HCT116 (cell line): Measurements from ENCODE around the gene SORCS2. TPM values are rescaled to one million over a fixed set of nuclear protein-coding genes. Genes with fewer than 3 reads are reported as not detected.

Source experiments
- ATAC-seq: fragments of 200-7000 bp; cut with Tn5 transposase; 2 replicates; pipeline ENCODE4 v1.9.1; 2020; ENCODE audit warnings: mild to moderate bottlenecking, moderate library complexity
- BruUV-seq: library from RNA; stranded (reverse); fragments of 400-500 nt; replicated peaks from 2 replicates; lab custom pipeline; 2021; lab: Mats Ljungman, UMichigan
- CTCF ChIA-PET: fragments of 300-600 bp; sonication (Branson Sonifier 250); formaldehyde crosslinking; loops from one replicate; lab custom pipeline; 2021; ENCODE audit warnings: antibody characterized with exemption; lab: Charles Lee
- POLR2A ChIA-PET: fragments of 300-600, 350-600 bp; sonication (Branson Sonifier 250); formaldehyde crosslinking; loops from one replicate; lab custom pipeline; 2021; ENCODE audit warnings: antibody characterized with exemption; lab: Charles Lee
- RAD21 ChIA-PET, 2 experiments: fragments of 300-600 bp; sonication (Branson Sonifier 250); formaldehyde crosslinking; loops; one replicate each; lab custom pipeline; 2023; ENCODE audit warnings: low total read pairs in 2 of 2; ENCODE audit not compliant: uncharacterized antibody in 2 of 2, unreplicated experiment in 2 of 2, low non-redundant PET in 1 of 2; lab: Charles Lee
- DNase-seq: peaks from one replicate; pipeline ENCODE4 v3.0.0-alpha.2; 2010; ENCODE audit warnings: low read depth, low spot score
- H2AFZ ChIP-seq: fragments of 200-600 bp; shearing (Covaris generic), sonication (generic); 2 replicates; pipeline ENCODE4 v1.6.1; 2017; ENCODE audit warnings: low read depth, mixed run types, mixed read lengths, antibody characterized with exemption, low read length; ENCODE audit not compliant: poor library complexity, severe bottlenecking
- H3K27ac ChIP-seq: 2 replicates; pipeline ENCODE4 v1.5.1; 2012; ENCODE audit warnings: low read depth, low read length
- H3K27me3 ChIP-seq: fragments of 200-600 bp; sonication (generic); 2 replicates; pipeline ENCODE4 v1.6.1; 2016; ENCODE audit warnings: mixed run types, low read length, mixed read lengths; ENCODE audit not compliant: insufficient read depth
- H3K36me3 ChIP-seq, 2 experiments: fragments of 200-500 bp in 1 of 2; fragments of 200-600 bp in 1 of 2; sonication (Bioruptor generic) in 1 of 2; sonication (generic) in 1 of 2; 2 replicates each; pipeline versions ENCODE4 v1.5.1 to v1.6.1; 2014 to 2016; ENCODE audit warnings: low read length in 2 of 2, inconsistent platforms in 1 of 2, mixed read lengths in 1 of 2, mixed run types in 1 of 2; ENCODE audit not compliant: insufficient read depth in 2 of 2, control insufficient read depth in 1 of 2
- H3K4me1 ChIP-seq, 2 experiments: fragments of 200-600 bp in 1 of 2; sonication (generic) in 1 of 2; 2 replicates each; pipeline versions ENCODE4 v1.5.1 to v1.6.1; 2012 to 2017; ENCODE audit warnings: low read length in 2 of 2, inconsistent platforms in 1 of 2, mild to moderate bottlenecking in 1 of 2, mixed read lengths in 1 of 2, mixed run types in 1 of 2, moderate library complexity in 1 of 2; ENCODE audit not compliant: insufficient read depth in 2 of 2, control insufficient read depth in 1 of 2
- H3K4me2 ChIP-seq: fragments of 200-600 bp; sonication (generic); 2 replicates; pipeline ENCODE4 v1.6.1; 2017; ENCODE audit warnings: mixed run types, low read length, mixed read lengths
- H3K4me3 ChIP-seq, 2 experiments: fragments of 200-600 bp in 1 of 2; sonication (generic) in 1 of 2; replicated peaks in 1 of 2; 2 replicates each; pipeline ENCODE4 v1.5.1; 2011 to 2016; ENCODE audit warnings: low read length in 2 of 2, control low read depth in 1 of 2, low read depth in 1 of 2, mild to moderate bottlenecking in 1 of 2, mixed read lengths in 1 of 2, mixed run types in 1 of 2
- H3K79me2 ChIP-seq: fragments of 200-600 bp; sonication (generic); 2 replicates; pipeline ENCODE4 v1.6.1; 2017; ENCODE audit warnings: mild to moderate bottlenecking, mixed run types, low read length, moderate library complexity, mixed read lengths; ENCODE audit not compliant: insufficient read depth
- H3K9ac ChIP-seq: fragments of 200-600 bp; sonication (generic); 2 replicates; pipeline ENCODE4 v1.6.1; 2016; ENCODE audit warnings: low read length, mixed read lengths
- H3K9me2 ChIP-seq: fragments of 200-600 bp; sonication (generic), shearing (Covaris generic); 2 replicates; pipeline ENCODE4 v1.6.1; 2017; ENCODE audit warnings: mixed run types, mild to moderate bottlenecking, moderate library complexity; ENCODE audit not compliant: insufficient read depth
- H3K9me3 ChIP-seq, 2 experiments: fragments of 200-500 bp in 1 of 2; fragments of 200-600 bp in 1 of 2; sonication (Bioruptor generic) in 1 of 2; sonication (generic) in 1 of 2; 2 replicates each; pipeline ENCODE4 v1.6.1; 2014 to 2017; ENCODE audit warnings: low read length in 2 of 2, mixed read lengths in 2 of 2, inconsistent platforms in 1 of 2, low read depth in 1 of 2, mild to moderate bottlenecking in 1 of 2, mixed run types in 1 of 2, moderate library complexity in 1 of 2; ENCODE audit not compliant: control insufficient read depth in 1 of 2, insufficient read depth in 1 of 2
- H4K20me1 ChIP-seq: fragments of 200-600 bp; sonication (generic), shearing (Covaris generic); 2 replicates; pipeline ENCODE4 v1.6.1; 2017; ENCODE audit warnings: mixed run types, mild to moderate bottlenecking, moderate library complexity; ENCODE audit not compliant: insufficient read depth
- CBX3 ChIP-seq: IDR thresholded peaks from 2 replicates; pipeline ENCODE4 v1.6.1; 2012; ENCODE audit warnings: low read depth
- CEBPB ChIP-seq: IDR thresholded peaks from 2 replicates; pipeline ENCODE4 v1.6.1; 2012; ENCODE audit warnings: low read depth
- EGR1 ChIP-seq: IDR thresholded peaks from 2 replicates; pipeline ENCODE4 v1.6.1; 2012; ENCODE audit warnings: low read depth
- ELF1 ChIP-seq: IDR thresholded peaks from 2 replicates; pipeline ENCODE4 v1.6.1; 2012; ENCODE audit warnings: low read depth, borderline replicate concordance
- EZH2 ChIP-seq: fragments of 200-600 bp; sonication (generic); IDR thresholded peaks from 2 replicates; pipeline ENCODE4 v1.6.1; 2017; ENCODE audit warnings: antibody characterized with exemption, mixed run types
- EZH2phosphoT487 ChIP-seq: fragments of 200-600 bp; IDR thresholded peaks from 2 replicates; pipeline ENCODE4 v1.6.1; 2018; ENCODE audit warnings: antibody characterized with exemption, borderline replicate concordance
- FOSL1 ChIP-seq: IDR thresholded peaks from 2 replicates; pipeline ENCODE4 v1.6.1; 2012; ENCODE audit warnings: low read depth
- POLR2A ChIP-seq: IDR thresholded peaks from 2 replicates; pipeline ENCODE4 v1.7.0; 2011; ENCODE audit warnings: borderline replicate concordance; ENCODE audit not compliant: insufficient read depth, insufficient read length; ENCODE audit errors: extremely low read depth
- POLR2AphosphoS5 ChIP-seq: IDR thresholded peaks from 2 replicates; pipeline ENCODE4 v1.6.1; 2011; ENCODE audit warnings: mild to moderate bottlenecking, low read depth, low read length, moderate library complexity
- RAD21 ChIP-seq: IDR thresholded peaks from 2 replicates; pipeline ENCODE4 v1.6.1; 2012; ENCODE audit warnings: low read depth, mild to moderate bottlenecking
- SIN3A ChIP-seq: IDR thresholded peaks from 2 replicates; pipeline ENCODE4 v1.6.1; 2012; ENCODE audit warnings: low read depth
- SP1 ChIP-seq: IDR thresholded peaks from 2 replicates; pipeline ENCODE4 v1.6.1; 2012; ENCODE audit warnings: low read depth
- SRF ChIP-seq: IDR thresholded peaks from 2 replicates; pipeline ENCODE4 v1.6.1; 2012; ENCODE audit warnings: low read depth
- TCF7L2 ChIP-seq: IDR thresholded peaks from 2 replicates; pipeline ENCODE4 v1.7.0; 2011; ENCODE audit warnings: borderline replicate concordance, inconsistent platforms; ENCODE audit not compliant: insufficient read depth, insufficient read length; ENCODE audit errors: extremely low read depth
- YY1 ChIP-seq: IDR thresholded peaks from 2 replicates; pipeline ENCODE4 v1.6.1; 2011; ENCODE audit warnings: low read length, low read depth, moderate library complexity, mild to moderate bottlenecking; ENCODE audit not compliant: insufficient replicate concordance; ENCODE audit errors: extremely low read depth
- ZFX ChIP-seq: fragments of 450-650 bp; IDR thresholded peaks from 2 replicates; pipeline ENCODE4 v1.6.1; 2017
- intact Hi-C: fragments of 100-400 bp; cut with micrococcal nuclease; formaldehyde crosslinking; loops from 2 replicates; pipeline ENCODE4 v1.10.0; 2022
- total RNA-seq: library from RNA; stranded (reverse); gene quantifications from one replicate; pipeline ENCODE4 v1.2.1, GENCODE V29; 2021; ENCODE audit not compliant: unreplicated experiment
- TF ChIP-seq, protein P1 (sequence below): IDR thresholded peaks from 2 replicates; pipeline ENCODE4 v1.6.1; 2012
- TF ChIP-seq, protein P2 (sequence below): IDR thresholded peaks from 2 replicates; pipeline ENCODE4 v1.6.1; 2012
- TF ChIP-seq, protein P3 (sequence below), 3 experiments: fragments of 200-600 bp in 1 of 3; sonication (generic) in 1 of 3; IDR thresholded peaks in 2 of 3; conservative IDR thresholded peaks in 1 of 3; 2 replicates each; pipeline ENCODE4 v1.5.1; 2012 to 2017; ENCODE audit warnings: low read depth in 2 of 3, low read length in 2 of 3, antibody characterized with exemption in 1 of 3, borderline replicate concordance in 1 of 3, control low read depth in 1 of 3, mild to moderate bottlenecking in 1 of 3, mixed read lengths in 1 of 3, mixed run types in 1 of 3, moderate library complexity in 1 of 3; ENCODE audit not compliant: insufficient read depth in 1 of 3
- TF ChIP-seq, protein P4 (sequence below): IDR thresholded peaks from 2 replicates; pipeline ENCODE4 v1.6.1; 2011; ENCODE audit warnings: mild to moderate bottlenecking, low read length, moderate library complexity; ENCODE audit not compliant: insufficient replicate concordance; ENCODE audit errors: extremely low read depth

Gene SORCS2
- total RNA-seq, 1 experiment from 2014 or later = 0.37 TPM

DNA sequence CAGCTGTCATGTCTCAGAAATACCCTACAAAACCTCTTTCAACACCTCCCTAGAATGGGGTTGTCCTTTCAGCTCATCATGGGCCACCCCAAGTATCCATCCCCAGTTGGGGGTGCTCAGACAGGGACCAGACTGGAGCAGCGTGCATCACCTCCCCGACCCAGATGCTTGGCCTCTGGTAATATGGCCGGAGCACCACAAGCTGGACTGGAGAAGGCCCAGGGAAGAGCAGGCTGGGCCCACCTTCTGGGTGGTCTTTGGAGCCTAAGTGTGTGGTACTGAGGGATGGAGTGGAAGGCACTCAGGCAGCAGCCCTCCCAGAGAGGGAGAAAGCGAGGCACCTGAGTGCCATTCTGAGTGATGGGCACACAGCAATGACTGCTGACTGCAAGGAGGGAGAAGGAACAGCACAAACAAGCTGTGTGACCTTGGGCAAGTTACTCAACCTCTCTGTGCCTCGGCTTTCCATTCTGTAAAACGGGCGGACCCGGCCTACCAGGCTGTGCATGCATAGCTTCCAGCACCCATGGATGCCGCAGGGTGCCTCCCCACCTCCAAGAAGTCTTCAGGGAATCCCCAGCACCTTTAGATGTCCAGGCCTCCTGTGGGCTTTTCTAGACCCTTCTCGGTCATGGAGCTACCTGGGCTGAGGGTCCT lies 519.1 kb downstream of the SORCS2 start:
- no peak overlapping the region for H2AFZ ChIP-seq
- TF ChIP-seq RAD21 (no peak), FOSL1 (no peak), SIN3A (no peak), EZH2phosphoT487 (no peak), ELF1 (no peak), ZFX (no peak), EGR1 (no peak), EZH2 (no peak), YY1 (no peak), CBX3 (no peak), SRF (no peak), SP1 (no peak), POLR2A (no peak), POLR2AphosphoS5 (no peak), CEBPB (no peak), TCF7L2 (no peak)
- TF ChIP-seq, protein P1, sequence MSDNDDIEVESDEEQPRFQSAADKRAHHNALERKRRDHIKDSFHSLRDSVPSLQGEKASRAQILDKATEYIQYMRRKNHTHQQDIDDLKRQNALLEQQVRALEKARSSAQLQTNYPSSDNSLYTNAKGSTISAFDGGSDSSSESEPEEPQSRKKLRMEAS = no peak
- TF ChIP-seq, protein P2, sequence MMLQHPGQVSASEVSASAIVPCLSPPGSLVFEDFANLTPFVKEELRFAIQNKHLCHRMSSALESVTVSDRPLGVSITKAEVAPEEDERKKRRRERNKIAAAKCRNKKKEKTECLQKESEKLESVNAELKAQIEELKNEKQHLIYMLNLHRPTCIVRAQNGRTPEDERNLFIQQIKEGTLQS = no peak
- TF ChIP-seq, protein P3, sequence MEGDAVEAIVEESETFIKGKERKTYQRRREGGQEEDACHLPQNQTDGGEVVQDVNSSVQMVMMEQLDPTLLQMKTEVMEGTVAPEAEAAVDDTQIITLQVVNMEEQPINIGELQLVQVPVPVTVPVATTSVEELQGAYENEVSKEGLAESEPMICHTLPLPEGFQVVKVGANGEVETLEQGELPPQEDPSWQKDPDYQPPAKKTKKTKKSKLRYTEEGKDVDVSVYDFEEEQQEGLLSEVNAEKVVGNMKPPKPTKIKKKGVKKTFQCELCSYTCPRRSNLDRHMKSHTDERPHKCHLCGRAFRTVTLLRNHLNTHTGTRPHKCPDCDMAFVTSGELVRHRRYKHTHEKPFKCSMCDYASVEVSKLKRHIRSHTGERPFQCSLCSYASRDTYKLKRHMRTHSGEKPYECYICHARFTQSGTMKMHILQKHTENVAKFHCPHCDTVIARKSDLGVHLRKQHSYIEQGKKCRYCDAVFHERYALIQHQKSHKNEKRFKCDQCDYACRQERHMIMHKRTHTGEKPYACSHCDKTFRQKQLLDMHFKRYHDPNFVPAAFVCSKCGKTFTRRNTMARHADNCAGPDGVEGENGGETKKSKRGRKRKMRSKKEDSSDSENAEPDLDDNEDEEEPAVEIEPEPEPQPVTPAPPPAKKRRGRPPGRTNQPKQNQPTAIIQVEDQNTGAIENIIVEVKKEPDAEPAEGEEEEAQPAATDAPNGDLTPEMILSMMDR (IDR thresholded peaks at IDR 0.05 in 2 of 3, conservative IDR thresholded peaks at IDR 0.05 in 1 of 3; ENCODE audit: borderline replicate concordance in 1 of 3, insufficient read depth in 1 of 3, low read depth in 2 of 3, low read length in 2 of 3) = no peak
- TF ChIP-seq, protein P4, sequence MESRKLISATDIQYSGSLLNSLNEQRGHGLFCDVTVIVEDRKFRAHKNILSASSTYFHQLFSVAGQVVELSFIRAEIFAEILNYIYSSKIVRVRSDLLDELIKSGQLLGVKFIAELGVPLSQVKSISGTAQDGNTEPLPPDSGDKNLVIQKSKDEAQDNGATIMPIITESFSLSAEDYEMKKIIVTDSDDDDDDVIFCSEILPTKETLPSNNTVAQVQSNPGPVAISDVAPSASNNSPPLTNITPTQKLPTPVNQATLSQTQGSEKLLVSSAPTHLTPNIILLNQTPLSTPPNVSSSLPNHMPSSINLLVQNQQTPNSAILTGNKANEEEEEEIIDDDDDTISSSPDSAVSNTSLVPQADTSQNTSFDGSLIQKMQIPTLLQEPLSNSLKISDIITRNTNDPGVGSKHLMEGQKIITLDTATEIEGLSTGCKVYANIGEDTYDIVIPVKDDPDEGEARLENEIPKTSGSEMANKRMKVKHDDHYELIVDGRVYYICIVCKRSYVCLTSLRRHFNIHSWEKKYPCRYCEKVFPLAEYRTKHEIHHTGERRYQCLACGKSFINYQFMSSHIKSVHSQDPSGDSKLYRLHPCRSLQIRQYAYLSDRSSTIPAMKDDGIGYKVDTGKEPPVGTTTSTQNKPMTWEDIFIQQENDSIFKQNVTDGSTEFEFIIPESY = no peak
- TF ChIP-seq, all 23 proteins: peak for 0
- ChIA-PET POLR2A (no interaction called here), RAD21 (no interaction called here), CTCF (interaction anchor here (1.7 kb wide), 1 partner anchor 9 kb away, joined by 6 read pairs; no protein-coding TSS in a partner anchor)
- no peaks in the 10 kb centered on the region for H3K36me3 ChIP-seq
- no peaks in the 10 kb centered on the region for H3K9me2 ChIP-seq
- no peak overlapping the region for H3K4me2 ChIP-seq
- no peak for DNase-seq
- H4K20me1 ChIP-seq = no peaks in the 10 kb centered on the region
- H3K27me3 ChIP-seq = 0 out of 2 replicates have a peak, but pooled peaks cover 5% of the 10 kb centered on the region
- intact Hi-C loops = no loop called here
- H3K9ac ChIP-seq = no peak overlapping the region
- ATAC-seq = no peak
- H3K27ac ChIP-seq = no peak overlapping the region
- H3K4me1 ChIP-seq = no peaks in the 10 kb centered on the region
- H3K79me2 ChIP-seq = no peaks in the 10 kb centered on the region
- H3K9me3 ChIP-seq = peaks cover 0 to 4% of the 10 kb centered on the region in 2 experiments; a peak in 1 of 4 replicates
- no peak overlapping the region for H3K4me3 ChIP-seq
- BruUV-seq = no TSS peak
